ENCODE measurements around the gene PEAR1. TPM values are rescaled to one million over a fixed set of nuclear protein-coding genes. Genes with fewer than 3 reads are reported as not detected.

The PEAR1 gene
- polyA plus RNA-seq, 1 of the 3 experiments (the other 2 are of a cell fraction): 1.2 TPM

GRCh38 chr1:156963621-156964020, 70.1 kb downstream of the PEAR1 start:
- H3K79me2 ChIP-seq (ENCODE audit: insufficient read depth): no peaks in the 10 kb centered on the region
- TF ChIP-seq YY1 (IDR thresholded peaks at IDR 0.05; ENCODE audit: low read depth): no peak

GRCh38 chr1:156964441-156964840, 70.9 kb downstream of the PEAR1 start:
- H4K20me1 ChIP-seq (ENCODE audit: insufficient read depth): no peaks in the 10 kb centered on the region
- no peak overlapping the region for H3K4me2 ChIP-seq
- ChIA-PET POLR2A (no interaction called here), CTCF (interaction anchor here (1.6 kb wide), 1 partner anchor 74 kb away, joined by 4 read pairs; no protein-coding TSS in a partner anchor)
- no peaks in the 10 kb centered on the region for H3K79me2 ChIP-seq (ENCODE audit: insufficient read depth)
- H3K9me2 ChIP-seq: no peaks in the 10 kb centered on the region
- 88% methylated on average over 2 of the region's 2 CpGs for WGBS (ENCODE audit: low lambda C conversion rate)
- no peaks in the 10 kb centered on the region for H3K9me3 ChIP-seq
- H3K27ac ChIP-seq (ENCODE audit: low read depth in 2 of 2, low read length in 1 of 2): no peak overlapping the region
- no peak overlapping the region for H2AFZ ChIP-seq (ENCODE audit: low read depth)
- no peaks in the 10 kb centered on the region for H3K27me3 ChIP-seq (ENCODE audit: insufficient read depth)
- H3K36me3 ChIP-seq (replicated peaks in 1 of 2; ENCODE audit: control insufficient read depth in 1 of 2, insufficient read depth in 2 of 2, low read length in 1 of 2): peaks cover 26 to 88% of the 10 kb centered on the region in 2 experiments
- no peaks in the 10 kb centered on the region for H3K4me1 ChIP-seq (ENCODE audit: control insufficient read depth in 1 of 2, insufficient read depth in 2 of 2, low read depth in 1 of 2, low read length in 1 of 2)
- no peak for DNase-seq
- TF ChIP-seq GABPA (IDR thresholded peaks at IDR 0.05; ENCODE audit: low read depth) (no peak), FOSL2 (IDR thresholded peaks at IDR 0.05; ENCODE audit: borderline replicate concordance, low read depth) (0 out of 2 replicates have a peak, but pooled peaks have one; percentile 5)
- no peak overlapping the region for H3K4me3 ChIP-seq (ENCODE audit: low read depth in 2 of 2, low read length in 1 of 2)
- H3F3A ChIP-seq (replicated peaks; ENCODE audit: insufficient read depth): no peaks in the 10 kb centered on the region
- no peak overlapping the region for H3K9ac ChIP-seq

More at GRCh38 chr1:156963621-156964020, 70.1 kb downstream of the PEAR1 start:
- 88% methylated on average over 3 of the region's 3 CpGs for WGBS (ENCODE audit: low lambda C conversion rate)
- DNase-seq: no peak
- no peak overlapping the region for H2AFZ ChIP-seq (ENCODE audit: low read depth)
- no peaks in the 10 kb centered on the region for H3K9me2 ChIP-seq
- no peaks in the 10 kb centered on the region for H3K27me3 ChIP-seq (ENCODE audit: insufficient read depth)
- peaks cover 29 to 87% of the 10 kb centered on the region in 2 experiments for H3K36me3 ChIP-seq (replicated peaks in 1 of 2; ENCODE audit: control insufficient read depth in 1 of 2, insufficient read depth in 2 of 2, low read length in 1 of 2)
- H3K4me1 ChIP-seq (ENCODE audit: control insufficient read depth in 1 of 2, insufficient read depth in 2 of 2, low read depth in 1 of 2, low read length in 1 of 2): peaks cover 0 to 2% of the 10 kb centered on the region in 2 experiments; a peak in 2 of 4 replicates
- H3K4me2 ChIP-seq: no peak overlapping the region
- no peak overlapping the region for H3K4me3 ChIP-seq (ENCODE audit: low read depth in 2 of 2, low read length in 1 of 2)
- ChIA-PET POLR2A (no interaction called here), CTCF (interaction anchor here (1.6 kb wide), 1 partner anchor 73 kb away, joined by 4 read pairs; no protein-coding TSS in a partner anchor)
- no peaks in the 10 kb centered on the region for H3K9me3 ChIP-seq
- no peaks in the 10 kb centered on the region for H3F3A ChIP-seq (replicated peaks; ENCODE audit: insufficient read depth)
- H4K20me1 ChIP-seq (ENCODE audit: insufficient read depth): no peaks in the 10 kb centered on the region
- H3K27ac ChIP-seq (ENCODE audit: low read depth in 2 of 2, low read length in 1 of 2): no peak overlapping the region
- H3K9ac ChIP-seq: no peak overlapping the region

Small RNA genes lying within 50 kb of the gene (small RNA-seq; reads per million reads assigned to genes)
- gene MIR765: 0 to 1.2 (median 0) reads per million in 7 experiments

Other genes with a start within 250 kb of the PEAR1 start
- 12.6 and 15.8 TPM in 2 replicates for gene NES, start 216.3 kb upstream of the PEAR1 start, polyA plus RNA-seq (2012; rRNA removed)
- gene CRABP2, start 188.1 kb upstream of the PEAR1 start, polyA plus RNA-seq (2012; rRNA removed): 13.3 and 42.1 TPM in 2 replicates
- 20.1 and 21.2 TPM in 2 replicates for gene METTL25B, start 165.2 kb upstream of the PEAR1 start, polyA plus RNA-seq (2012; rRNA removed)
- gene ISG20L2, start 165.0 kb upstream of the PEAR1 start, polyA plus RNA-seq (2012; rRNA removed): 31.6 and 44.3 TPM in 2 replicates
- gene MRPL24, start 152.6 kb upstream of the PEAR1 start, polyA plus RNA-seq (2012; rRNA removed): 149 and 171 TPM in 2 replicates
- gene HDGF, start 142.0 kb upstream of the PEAR1 start, polyA plus RNA-seq (2012; rRNA removed): 152 and 166 TPM in 2 replicates
- 39.2 and 51.8 TPM in 2 replicates for gene PRCC, start 126.2 kb upstream of the PEAR1 start, polyA plus RNA-seq (2012; rRNA removed)
- not detected in 2 replicates for gene SH2D2A, start 76.9 kb upstream of the PEAR1 start, polyA plus RNA-seq (2012; rRNA removed)
- gene INSRR, start 34.6 kb upstream of the PEAR1 start, polyA plus RNA-seq (2012; rRNA removed): 0.20 and 0.63 TPM in 2 replicates
- 0.97 and 3.3 TPM in 2 replicates for gene NTRK1, start 32.9 kb upstream of the PEAR1 start, polyA plus RNA-seq (2012; rRNA removed)
- 0.03 TPM in 1 of 2 replicates, not detected in the other for gene LRRC71, start 26.9 kb downstream of the PEAR1 start, polyA plus RNA-seq (2012; rRNA removed)
- gene ARHGEF11, start 152.0 kb downstream of the PEAR1 start, polyA plus RNA-seq (2012; rRNA removed): 16.8 and 19.0 TPM in 2 replicates
- gene ETV3L, start 206.1 kb downstream of the PEAR1 start, polyA plus RNA-seq (2012; rRNA removed): not detected in 2 replicates
- 5.4 and 8.5 TPM in 2 replicates for gene ETV3, start 244.7 kb downstream of the PEAR1 start, polyA plus RNA-seq (2012; rRNA removed)